ENCODE results near the gene KTN1. TPM values are rescaled to one million over a fixed set of nuclear protein-coding genes. Genes with fewer than 3 reads are reported as not detected.

The KTN1 gene
- total RNA-seq, 1 donor from 2014 or later, result 191 TPM

DNA sequence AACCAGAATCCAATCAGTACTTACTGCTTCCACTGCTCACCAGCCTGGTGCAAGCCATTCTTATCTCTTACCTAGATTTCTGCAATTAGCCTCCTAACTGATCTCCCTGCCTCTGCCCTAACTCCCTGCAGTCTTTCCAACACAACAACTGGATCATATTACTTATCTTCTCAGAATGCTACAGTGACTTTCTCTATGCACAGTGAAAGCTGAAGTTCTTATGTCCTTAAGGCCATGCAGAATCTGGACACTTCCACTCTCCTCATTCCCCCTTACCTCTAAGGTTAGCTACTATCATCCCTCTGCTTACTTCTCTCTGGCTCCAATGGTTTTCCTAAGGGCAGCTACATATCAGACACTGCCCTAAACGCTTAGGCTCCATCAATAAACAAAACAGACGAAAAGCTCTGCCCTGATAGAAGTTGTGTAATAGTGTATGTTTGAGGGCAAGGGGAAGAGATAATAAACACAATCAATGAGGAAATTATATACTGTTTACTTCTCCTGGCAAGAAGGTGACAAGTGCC, 4.0 kb downstream of the KTN1 start:
- Histone ChIP-seq H3K27ac (no peak overlapping the region), H2AFZ (replicated peaks) (no peak overlapping the region), H3F3A (ENCODE audit: low read depth) (peaks cover 19% of the 10 kb centered on the region), H3K4me1 (peaks cover 31% of the 10 kb centered on the region), H3K9me3 (ENCODE audit: low read depth) (no peaks in the 10 kb centered on the region), H3K4me3 (no peak overlapping the region), H3K9ac (no peak overlapping the region), H3K4me2 (peak overlapping the region; percentile 24), H3K79me2 (ENCODE audit: low read depth) (peaks cover 95% of the 10 kb centered on the region), H4K20me1 (ENCODE audit: low read depth) (peaks cover 86% of the 10 kb centered on the region), H3K27me3 (no peaks in the 10 kb centered on the region), H3K36me3 (no peaks in the 10 kb centered on the region)
- Mint-ChIP-seq H3K27ac (no peak overlapping the region), H3K36me3 (peaks cover 2% of the 10 kb centered on the region), H3K27me3 (ENCODE audit: insufficient read depth, low read depth) (no peaks in the 10 kb centered on the region), H3K4me1 (peaks cover 40% of the 10 kb centered on the region), H3K4me3 (no peak overlapping the region), H3K9me3 (no peaks in the 10 kb centered on the region)
- no peak for DNase-seq (ENCODE audit: low spot score)
- TF ChIP-seq EZH2phosphoT487 (IDR thresholded peaks at IDR 0.05), result no peak

DNA sequence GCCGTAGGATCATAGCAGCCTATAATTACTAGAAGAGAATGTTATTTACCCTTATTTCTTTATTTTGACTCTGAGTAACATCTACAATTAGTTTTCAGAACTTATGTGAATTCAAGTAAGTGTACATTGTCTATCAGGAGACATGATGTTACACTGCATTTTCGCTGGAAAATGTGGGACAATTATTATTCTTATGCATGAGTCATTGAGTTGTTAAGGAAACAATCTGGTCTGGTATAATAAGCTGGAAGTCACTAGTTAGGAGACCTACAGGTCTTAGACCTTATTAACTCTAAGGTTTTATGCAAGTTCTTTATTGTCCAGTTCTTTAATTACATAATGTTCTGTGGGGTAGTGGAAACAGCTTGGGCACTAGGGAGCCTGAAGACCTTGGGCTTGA, 5.8 kb downstream of the KTN1 start:
- peaks cover 29% of the 10 kb centered on the region for H3K4me1 ChIP-seq

DNA sequence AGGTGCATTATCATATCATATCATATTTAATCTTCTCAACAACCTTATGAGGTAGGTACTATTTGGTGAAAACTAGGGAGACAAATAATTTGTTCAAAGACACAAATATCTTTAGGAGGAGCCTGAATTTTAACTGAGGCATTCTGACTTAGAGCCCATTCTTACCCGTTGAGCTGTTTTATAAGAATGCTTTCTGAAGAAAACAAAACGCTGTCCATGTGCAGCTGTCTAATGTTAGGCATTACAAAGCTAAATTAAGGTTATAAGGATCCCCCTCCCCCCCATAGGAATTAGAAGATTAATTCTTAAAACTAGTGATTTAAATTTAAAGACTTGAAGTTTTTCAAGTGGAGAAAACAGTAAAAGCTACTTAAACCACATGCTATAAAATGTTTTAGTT, 6.4 kb downstream of the KTN1 start:
- Histone ChIP-seq H3F3A (ENCODE audit: low read depth) (no peaks in the 10 kb centered on the region), H3K79me2 (ENCODE audit: low read depth) (peaks cover 100% of the 10 kb centered on the region), H3K4me2 (no peak overlapping the region), H3K9ac (no peak overlapping the region), H3K4me3 (no peak overlapping the region), H3K4me1 (peaks cover 29% of the 10 kb centered on the region), H3K27me3 (no peaks in the 10 kb centered on the region), H2AFZ (replicated peaks) (no peak overlapping the region), H3K9me3 (ENCODE audit: low read depth) (no peaks in the 10 kb centered on the region), H4K20me1 (ENCODE audit: low read depth) (peaks cover 93% of the 10 kb centered on the region), H3K27ac (no peak overlapping the region), H3K36me3 (no peaks in the 10 kb centered on the region)
- Mint-ChIP-seq H3K36me3 (peaks cover 4% of the 10 kb centered on the region), H3K9me3 (no peaks in the 10 kb centered on the region), H3K4me1 (peaks cover 29% of the 10 kb centered on the region), H3K4me3 (no peak overlapping the region), H3K27ac (no peak overlapping the region), H3K27me3 (ENCODE audit: insufficient read depth, low read depth) (no peaks in the 10 kb centered on the region)
- DNase-seq (ENCODE audit: low spot score), result no peak
- no peak for TF ChIP-seq EZH2phosphoT487 (IDR thresholded peaks at IDR 0.05)
- no peak for TF ChIP-seq EZH2 (IDR thresholded peaks at IDR 0.05)
- TF ChIP-seq, protein P1, sequence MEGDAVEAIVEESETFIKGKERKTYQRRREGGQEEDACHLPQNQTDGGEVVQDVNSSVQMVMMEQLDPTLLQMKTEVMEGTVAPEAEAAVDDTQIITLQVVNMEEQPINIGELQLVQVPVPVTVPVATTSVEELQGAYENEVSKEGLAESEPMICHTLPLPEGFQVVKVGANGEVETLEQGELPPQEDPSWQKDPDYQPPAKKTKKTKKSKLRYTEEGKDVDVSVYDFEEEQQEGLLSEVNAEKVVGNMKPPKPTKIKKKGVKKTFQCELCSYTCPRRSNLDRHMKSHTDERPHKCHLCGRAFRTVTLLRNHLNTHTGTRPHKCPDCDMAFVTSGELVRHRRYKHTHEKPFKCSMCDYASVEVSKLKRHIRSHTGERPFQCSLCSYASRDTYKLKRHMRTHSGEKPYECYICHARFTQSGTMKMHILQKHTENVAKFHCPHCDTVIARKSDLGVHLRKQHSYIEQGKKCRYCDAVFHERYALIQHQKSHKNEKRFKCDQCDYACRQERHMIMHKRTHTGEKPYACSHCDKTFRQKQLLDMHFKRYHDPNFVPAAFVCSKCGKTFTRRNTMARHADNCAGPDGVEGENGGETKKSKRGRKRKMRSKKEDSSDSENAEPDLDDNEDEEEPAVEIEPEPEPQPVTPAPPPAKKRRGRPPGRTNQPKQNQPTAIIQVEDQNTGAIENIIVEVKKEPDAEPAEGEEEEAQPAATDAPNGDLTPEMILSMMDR (IDR thresholded peaks at IDR 0.05), result no peak

More for the DNA sequence above, 5.8 kb downstream of the KTN1 start:
- Histone ChIP-seq H3K27me3 (no peaks in the 10 kb centered on the region), H3K9ac (no peak overlapping the region), H3K4me3 (no peak overlapping the region), H4K20me1 (ENCODE audit: low read depth) (peaks cover 93% of the 10 kb centered on the region), H3K79me2 (ENCODE audit: low read depth) (peaks cover 100% of the 10 kb centered on the region), H3K27ac (no peak overlapping the region), H3K36me3 (no peaks in the 10 kb centered on the region), H3F3A (ENCODE audit: low read depth) (peaks cover 5% of the 10 kb centered on the region), H3K4me2 (peak overlapping the region; percentile 6), H2AFZ (replicated peaks) (no peak overlapping the region), H3K9me3 (ENCODE audit: low read depth) (no peaks in the 10 kb centered on the region)
- H3K9me3 Mint-ChIP-seq, result no peaks in the 10 kb centered on the region
- H3K36me3 Mint-ChIP-seq, result peaks cover 4% of the 10 kb centered on the region
- TF ChIP-seq, protein P1 (IDR thresholded peaks at IDR 0.05), result no peak
- TF ChIP-seq EZH2phosphoT487 (IDR thresholded peaks at IDR 0.05) (no peak), EZH2 (IDR thresholded peaks at IDR 0.05) (no peak)
- no peak overlapping the region for H3K27ac Mint-ChIP-seq
- H3K4me1 Mint-ChIP-seq, result peaks cover 34% of the 10 kb centered on the region
- no peaks in the 10 kb centered on the region for H3K27me3 Mint-ChIP-seq (ENCODE audit: insufficient read depth, low read depth)
- no peak overlapping the region for H3K4me3 Mint-ChIP-seq
- no peak for DNase-seq (ENCODE audit: low spot score)

DNA sequence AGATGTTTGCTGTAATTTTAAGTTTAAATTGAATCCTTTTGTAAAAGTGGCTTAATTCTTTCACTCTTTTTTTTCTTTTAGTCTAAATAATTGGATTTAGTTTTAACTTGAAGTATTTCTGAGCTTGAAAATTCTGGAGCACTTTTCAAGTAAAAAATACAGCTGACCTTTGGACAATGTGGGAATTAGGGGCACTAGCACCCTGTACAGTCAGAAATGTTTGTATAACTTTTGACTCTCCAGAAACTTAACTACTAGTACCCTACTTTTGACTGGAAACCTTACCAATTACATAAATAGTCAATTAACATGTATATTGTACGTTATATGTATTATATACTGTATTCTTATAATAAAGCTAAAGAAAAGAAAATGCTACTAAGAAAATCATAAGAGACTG, 7.8 kb downstream of the KTN1 start:
- H3K36me3 ChIP-seq, result no peaks in the 10 kb centered on the region
- Mint-ChIP-seq H3K27ac (no peak overlapping the region), H3K4me3 (no peak overlapping the region), H3K9me3 (peaks cover 4% of the 10 kb centered on the region), H3K36me3 (peaks cover 7% of the 10 kb centered on the region), H3K27me3 (ENCODE audit: insufficient read depth, low read depth) (no peaks in the 10 kb centered on the region), H3K4me1 (peaks cover 19% of the 10 kb centered on the region)
- peaks cover 15% of the 10 kb centered on the region for H3K4me1 ChIP-seq
- H3K27me3 ChIP-seq, result no peaks in the 10 kb centered on the region
- no peak overlapping the region for H3K4me2 ChIP-seq
- no peak for TF ChIP-seq EZH2 (IDR thresholded peaks at IDR 0.05)
- H3K27ac ChIP-seq, result no peak overlapping the region
- no peaks in the 10 kb centered on the region for H3F3A ChIP-seq (ENCODE audit: low read depth)
- H3K4me3 ChIP-seq, result no peak overlapping the region
- H3K9me3 ChIP-seq (ENCODE audit: low read depth), result no peaks in the 10 kb centered on the region
- H4K20me1 ChIP-seq (ENCODE audit: low read depth), result peaks cover 93% of the 10 kb centered on the region
- no peak overlapping the region for H3K9ac ChIP-seq
- no peak for DNase-seq (ENCODE audit: low spot score)
- no peak overlapping the region for H2AFZ ChIP-seq (replicated peaks)
- H3K79me2 ChIP-seq (ENCODE audit: low read depth), result peaks cover 100% of the 10 kb centered on the region

Data from neural progenitor cell (in vitro differentiated cells).